D721Med (cell line): ENCODE data around the gene MCL1.

ENCODE experiments used
- DNase-seq: peaks from one replicate; pipeline ENCODE4 v3.0.0; 2011; ENCODE audit warnings: low spot score; ENCODE audit not compliant: insufficient read length
- FAIRE-seq: peaks from 2 replicates; lab custom pipeline; 2011; peaks lifted over from hg19 to GRCh38; lab: Jason Lieb, UNC
- CTCF ChIP-seq: IDR thresholded peaks from 2 replicates; pipeline ENCODE4 v1.5.1; 2012; ENCODE audit warnings: mild to moderate bottlenecking, control low read depth; ENCODE audit not compliant: insufficient read depth; ENCODE audit errors: missing control alignments

MCL1 gene

GRCh38 chr1:150536836-150537731, 42.3 kb downstream of the MCL1 start:
- no peak for FAIRE-seq
- DNase-seq, result no peak
- TF ChIP-seq CTCF, result no peak

- no peak for TF ChIP-seq CTCF
- DNase-seq (no peak), FAIRE-seq (no peak)
Measured at GRCh38 chr1:150535511-150536287, 43.7 kb downstream of the MCL1 start.

GRCh38 chr1:150534002-150534401, 45.4 kb downstream of the MCL1 start:
- FAIRE-seq, result no peak
- TF ChIP-seq CTCF, result no peak
- no peak for DNase-seq

- no peak for TF ChIP-seq CTCF
- DNase-seq, result no peak
- FAIRE-seq, result no peak
Measured at GRCh38 chr1:150532860-150533259, 46.5 kb downstream of the MCL1 start.

- DNase-seq (no peak), FAIRE-seq (no peak)
- TF ChIP-seq CTCF, result no peak
Measured at GRCh38 chr1:150530491-150531159, 48.8 kb downstream of the MCL1 start.

GRCh38 chr1:150529017-150529416, 50.4 kb downstream of the MCL1 start:
- DNase-seq, result no peak
- no peak for FAIRE-seq

More at GRCh38 chr1:150529017-150529416, 50.4 kb downstream of the MCL1 start:
- no peak for TF ChIP-seq CTCF
